NOMO-1 (cell line): Measurements from ENCODE around the gene SPEM1.

Source experiments
- DNase-seq, 2 experiments: peaks; one replicate each; lab custom pipeline; 2025; ENCODE audit not compliant: unreplicated experiment in 2 of 2; lab: John Stamatoyannopoulos, UW

SPEM1 gene

GRCh38 chr17:7439462-7440112 is 19.5 kb downstream of the SPEM1 start, which contains the start of gene FGF11:
Gene FGF11, plus strand, starts transcription at chr17:7439512. Its CDS starts 109 bp downstream, at chr17:7439621.
- no peak for DNase-seq

GRCh38 chr17:7440113-7440833 is 20.1 kb downstream of the SPEM1 start:
- no peak for DNase-seq

GRCh38 chr17:7440834-7441195 is 20.7 kb downstream of the SPEM1 start:
- DNase-seq = no peak

- DNase-seq = no peak
These were observed 21.1 kb downstream of the SPEM1 start for GRCh38 chr17:7441266-7441665.

GRCh38 chr17:7442142-7442541 is 22.0 kb downstream of the SPEM1 start:
- no peak for DNase-seq

GRCh38 chr17:7443499-7444485 is 23.7 kb downstream of the SPEM1 start:
- DNase-seq = no peak

GRCh38 chr17:7444682-7445618 is 24.8 kb downstream of the SPEM1 start, which contains the start of gene CHRNB1:
Gene CHRNB1, plus strand, starts transcription at chr17:7445061. Its CDS starts 67 bp downstream, at chr17:7445128.
- no peak for DNase-seq

- no peak for DNase-seq
These were observed 25.5 kb downstream of the SPEM1 start for GRCh38 chr17:7445619-7445968.

GRCh38 chr17:7448461-7448860 is 28.3 kb downstream of the SPEM1 start:
- no peak for DNase-seq

- no peak for DNase-seq
These were observed 39.9 kb downstream of the SPEM1 start for GRCh38 chr17:7459961-7460545.

- no peak for DNase-seq
These were observed 40.9 kb downstream of the SPEM1 start for GRCh38 chr17:7460850-7461660.

- DNase-seq = no peak
These were observed 42.6 kb downstream of the SPEM1 start for GRCh38 chr17:7462474-7463371.

- DNase-seq = no peak
These were observed 43.3 kb downstream of the SPEM1 start for GRCh38 chr17:7463372-7463846.

GRCh38 chr17:7464081-7464480 is 44.0 kb downstream of the SPEM1 start:
- DNase-seq = no peak

GRCh38 chr17:7465597-7466275 is 45.6 kb downstream of the SPEM1 start:
- no peak for DNase-seq

GRCh38 chr17:7466318-7466638 is 46.2 kb downstream of the SPEM1 start:
- no peak for DNase-seq

- no peak for DNase-seq
These were observed 46.7 kb downstream of the SPEM1 start for GRCh38 chr17:7466639-7467341.
